ENCODE measurements around the gene TPSD1. TPM values are rescaled to one million over a fixed set of nuclear protein-coding genes. Genes with fewer than 3 reads are reported as not detected.

Gene TPSD1
- total and polyA plus RNA-seq, 10 of the 15 experiments (the other 5 are each of a cell fraction or from before 2014, with no cell fraction given): not detected

DNA sequence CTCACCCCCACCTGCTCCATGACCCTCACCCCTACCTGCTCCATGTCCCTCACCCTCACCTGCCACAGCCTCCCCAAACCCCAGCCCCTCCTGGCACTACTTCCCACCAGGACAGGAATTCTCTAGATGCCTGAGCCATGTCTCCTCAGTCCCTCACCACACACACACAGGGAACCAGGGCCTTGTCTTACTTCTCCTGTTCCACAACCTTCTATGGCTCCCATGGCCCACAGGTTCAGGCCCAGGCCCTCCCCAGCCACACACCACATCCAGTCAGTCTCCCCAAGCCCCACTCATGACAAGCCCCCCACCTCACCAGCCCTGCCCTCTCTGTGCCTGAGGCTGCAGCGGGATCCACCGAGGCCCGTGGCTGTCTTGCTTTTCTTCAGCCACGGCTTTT, 50.5 kb downstream of the TPSD1 start:
- Histone ChIP-seq H3K9me3 (replicated peaks; ENCODE audit: control insufficient read depth, insufficient read depth, low read length) (no peaks in the 10 kb centered on the region; the same call in 2 of the 3 replicates), H3K36me3 (ENCODE audit: control insufficient read depth in 2 of 2, insufficient read depth in 2 of 2, low read length in 1 of 2) (no peaks in the 10 kb centered on the region), H4K20me1 (ENCODE audit: control insufficient read depth, insufficient read depth) (peaks cover 13% of the 10 kb centered on the region; the same call in 1 of the 2 replicates), H2AFZ (ENCODE audit: control insufficient read depth, low read depth, low read length) (no peak overlapping the region), H3K27ac (ENCODE audit: control insufficient read depth, insufficient read depth) (no peak overlapping the region), H3K4me3 (no peak overlapping the region), H3K9ac (ENCODE audit: control insufficient read depth, insufficient read depth, low read length) (no peak overlapping the region), H3K79me2 (ENCODE audit: control insufficient read depth, insufficient read depth, low read length) (peaks cover 16% of the 10 kb centered on the region), H3K4me1 (ENCODE audit: control insufficient read depth, insufficient read depth, low read length) (peaks cover 12% of the 10 kb centered on the region), H3K4me2 (ENCODE audit: control insufficient read depth, insufficient read depth) (no peak overlapping the region), H3K27me3 (replicated peaks in 1 of 2; ENCODE audit: control insufficient read depth in 2 of 2, insufficient read depth in 2 of 2, low read length in 1 of 2) (no peaks in the 10 kb centered on the region)
- ATAC-seq: no peak
- BruUV-seq (replicated peaks): no TSS peak
- TF ChIP-seq HDAC6 (IDR thresholded peaks at IDR 0.05; ENCODE audit: unreplicated experiment): no peak
- no peak for TF ChIP-seq PAX5 (IDR thresholded peaks at IDR 0.05; ENCODE audit: borderline replicate concordance, low read depth, low read length)
- no peak for TF ChIP-seq CHD4 (IDR thresholded peaks at IDR 0.05)
- TF ChIP-seq, protein P1, sequence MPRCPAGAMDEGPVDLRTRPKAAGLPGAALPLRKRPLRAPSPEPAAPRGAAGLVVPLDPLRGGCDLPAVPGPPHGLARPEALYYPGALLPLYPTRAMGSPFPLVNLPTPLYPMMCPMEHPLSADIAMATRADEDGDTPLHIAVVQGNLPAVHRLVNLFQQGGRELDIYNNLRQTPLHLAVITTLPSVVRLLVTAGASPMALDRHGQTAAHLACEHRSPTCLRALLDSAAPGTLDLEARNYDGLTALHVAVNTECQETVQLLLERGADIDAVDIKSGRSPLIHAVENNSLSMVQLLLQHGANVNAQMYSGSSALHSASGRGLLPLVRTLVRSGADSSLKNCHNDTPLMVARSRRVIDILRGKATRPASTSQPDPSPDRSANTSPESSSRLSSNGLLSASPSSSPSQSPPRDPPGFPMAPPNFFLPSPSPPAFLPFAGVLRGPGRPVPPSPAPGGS (IDR thresholded peaks at IDR 0.05; ENCODE audit: borderline replicate concordance, insufficient read depth, low read depth, low read length, poor library complexity, severe bottlenecking): no peak
- no peak for TF ChIP-seq NFYA (IDR thresholded peaks at IDR 0.05; ENCODE audit: borderline replicate concordance, low read depth, low read length)
- no peak for TF ChIP-seq WRNIP1 (IDR thresholded peaks at IDR 0.05; ENCODE audit: borderline replicate concordance, low read depth, low read length)
- no peak for TF ChIP-seq RB1 (IDR thresholded peaks at IDR 0.05; ENCODE audit: borderline replicate concordance)
- no peak for TF ChIP-seq CHD2 (IDR thresholded peaks at IDR 0.05; ENCODE audit: borderline replicate concordance, low read depth, low read length)
- no peak for TF ChIP-seq ZNF217 (IDR thresholded peaks at IDR 0.05)
- intact Hi-C loops (cut with micrococcal nuclease; ENCODE audit: unreplicated experiment): loop anchor here (5.0 kb wide), 1 partner anchor 116 kb away; the partner anchor contains the start of gene UQCC4
- in situ Hi-C loops (cut with MboI): no loop called here
- SMC1A ChIA-PET (ENCODE audit: uncharacterized antibody, unreplicated experiment): interaction anchor here (1.5 kb wide), 1 partner anchor 10 kb away, joined by 5 read pairs; no protein-coding TSS in a partner anchor
- DNase-seq (ENCODE audit: low read depth, low spot score): no peak
- RAD21 ChIA-PET (ENCODE audit: unreplicated experiment): no interaction called here
- WGBS (ENCODE audit: insufficient coverage, insufficient replicate concordance, low lambda C conversion rate, missing lambda C conversion rate): 71% methylated on average over 4 of the region's 4 CpGs
- CTCF ChIA-PET: no interaction called here
- no peak for FAIRE-seq
- POLR2A ChIA-PET: interaction anchor here (0.6 to 1.1 kb wide), 2 partner anchors 10 to 399 kb away, joined by 3 to 4 read pairs; no protein-coding TSS in a partner anchor
